Osteocyte (in vitro differentiated cells): ENCODE measurements around the gene PLD5. TPM values are rescaled to one million over a fixed set of nuclear protein-coding genes. Genes with fewer than 3 reads are reported as not detected.
"Not testable (repeated sequence)": the region's sequence is repeated elsewhere in the genome, so short reads cannot be mapped to it uniquely, and the experiment has no call there.

Experiments
- DNase-seq: peaks from one replicate; pipeline ENCODE4 v3.0.0; 2021; ENCODE audit warnings: mixed read lengths; ENCODE audit not compliant: unreplicated experiment; ENCODE audit errors: extremely low spot score
- H3K27ac Mint-ChIP-seq: one replicate; pipeline ENCODE4 v1.8.0; 2021; ENCODE audit warnings: mild to moderate bottlenecking, mixed read lengths; ENCODE audit not compliant: unreplicated experiment
- H3K27me3 Mint-ChIP-seq: one replicate; pipeline ENCODE4 v1.8.0; 2021; ENCODE audit warnings: mixed read lengths; ENCODE audit not compliant: unreplicated experiment
- H3K36me3 Mint-ChIP-seq: one replicate; pipeline ENCODE4 v1.8.0; 2021; ENCODE audit warnings: mixed read lengths; ENCODE audit not compliant: unreplicated experiment
- H3K4me1 Mint-ChIP-seq: one replicate; pipeline ENCODE4 v1.8.0; 2021; ENCODE audit warnings: mixed read lengths; ENCODE audit not compliant: unreplicated experiment
- H3K4me3 Mint-ChIP-seq: one replicate; pipeline ENCODE4 v1.8.0; 2021; ENCODE audit warnings: mild to moderate bottlenecking, moderate library complexity, mixed read lengths; ENCODE audit not compliant: unreplicated experiment
- H3K9me3 Mint-ChIP-seq: one replicate; pipeline ENCODE4 v1.8.0; 2021; ENCODE audit warnings: mixed read lengths; ENCODE audit not compliant: unreplicated experiment
- total RNA-seq: library from RNA; stranded (reverse); gene quantifications from 2 replicates; pipeline ENCODE4 v1.2.1, GENCODE V29; 2021
- TF ChIP-seq, protein P1 (sequence below): fragments of 200-600 bp; sonication (generic); IDR thresholded peaks from 2 replicates; pipeline ENCODE4 v1.5.0; 2021; ENCODE audit warnings: antibody characterized with exemption, mild to moderate bottlenecking, moderate library complexity

The PLD5 gene
- total RNA-seq, 1 donor from 2014 or later = not detected

DNA sequence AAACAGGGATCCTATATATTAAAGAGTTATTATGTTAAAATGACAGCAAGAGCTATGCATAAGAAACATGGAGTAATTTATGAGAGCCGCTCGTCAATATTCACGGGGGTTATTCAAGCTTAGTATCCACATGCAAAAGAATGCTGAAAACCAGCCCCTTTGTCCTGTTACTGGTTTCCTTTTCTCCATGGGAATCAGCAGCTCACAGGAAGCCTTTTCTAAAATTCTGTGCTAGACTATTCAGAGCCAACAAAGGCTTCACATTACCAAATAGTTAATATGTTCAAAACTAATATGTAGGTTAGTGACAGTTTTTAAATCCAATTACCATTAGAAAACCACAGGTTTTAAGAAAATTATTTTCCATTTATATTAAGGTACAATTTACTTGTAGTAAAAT lies 300.0 kb downstream of the PLD5 start:
- TF ChIP-seq, protein P1, sequence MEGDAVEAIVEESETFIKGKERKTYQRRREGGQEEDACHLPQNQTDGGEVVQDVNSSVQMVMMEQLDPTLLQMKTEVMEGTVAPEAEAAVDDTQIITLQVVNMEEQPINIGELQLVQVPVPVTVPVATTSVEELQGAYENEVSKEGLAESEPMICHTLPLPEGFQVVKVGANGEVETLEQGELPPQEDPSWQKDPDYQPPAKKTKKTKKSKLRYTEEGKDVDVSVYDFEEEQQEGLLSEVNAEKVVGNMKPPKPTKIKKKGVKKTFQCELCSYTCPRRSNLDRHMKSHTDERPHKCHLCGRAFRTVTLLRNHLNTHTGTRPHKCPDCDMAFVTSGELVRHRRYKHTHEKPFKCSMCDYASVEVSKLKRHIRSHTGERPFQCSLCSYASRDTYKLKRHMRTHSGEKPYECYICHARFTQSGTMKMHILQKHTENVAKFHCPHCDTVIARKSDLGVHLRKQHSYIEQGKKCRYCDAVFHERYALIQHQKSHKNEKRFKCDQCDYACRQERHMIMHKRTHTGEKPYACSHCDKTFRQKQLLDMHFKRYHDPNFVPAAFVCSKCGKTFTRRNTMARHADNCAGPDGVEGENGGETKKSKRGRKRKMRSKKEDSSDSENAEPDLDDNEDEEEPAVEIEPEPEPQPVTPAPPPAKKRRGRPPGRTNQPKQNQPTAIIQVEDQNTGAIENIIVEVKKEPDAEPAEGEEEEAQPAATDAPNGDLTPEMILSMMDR = no peak
- Mint-ChIP-seq H3K36me3 (no peaks in the 10 kb centered on the region), H3K27me3 (no peaks in the 10 kb centered on the region), H3K4me1 (no peaks in the 10 kb centered on the region), H3K9me3 (no peaks in the 10 kb centered on the region), H3K4me3 (no peak overlapping the region), H3K27ac (no peak overlapping the region)
- DNase-seq = no peak

DNA sequence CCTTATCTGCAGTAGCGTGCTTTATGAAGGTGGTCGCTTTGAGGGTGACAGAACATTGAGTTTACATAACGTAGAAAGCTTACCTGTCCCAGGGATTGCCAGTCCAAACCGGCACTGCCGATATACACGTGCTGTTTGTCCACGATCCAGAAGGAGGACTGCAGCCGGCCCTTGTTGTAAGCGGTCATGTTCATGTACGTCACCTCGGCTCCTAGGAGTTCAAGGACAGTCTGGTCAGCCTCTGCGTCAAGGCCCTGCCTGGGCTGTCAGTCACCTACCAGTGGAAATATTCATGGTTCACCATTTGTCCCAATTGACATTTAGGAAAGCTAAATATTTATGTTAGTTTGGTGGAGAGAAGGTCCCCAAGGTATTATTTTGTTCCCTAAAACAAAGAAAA lies 304.6 kb downstream of the PLD5 start:
- H3K27ac Mint-ChIP-seq = no peak overlapping the region
- DNase-seq = no peak
- H3K4me1 Mint-ChIP-seq = no peaks in the 10 kb centered on the region
- TF ChIP-seq, protein P1 = no peak
- H3K4me3 Mint-ChIP-seq = no peak overlapping the region
- H3K27me3 Mint-ChIP-seq = no peaks in the 10 kb centered on the region
- H3K9me3 Mint-ChIP-seq = peaks cover 5% of the 10 kb centered on the region
- no peaks in the 10 kb centered on the region for H3K36me3 Mint-ChIP-seq

DNA sequence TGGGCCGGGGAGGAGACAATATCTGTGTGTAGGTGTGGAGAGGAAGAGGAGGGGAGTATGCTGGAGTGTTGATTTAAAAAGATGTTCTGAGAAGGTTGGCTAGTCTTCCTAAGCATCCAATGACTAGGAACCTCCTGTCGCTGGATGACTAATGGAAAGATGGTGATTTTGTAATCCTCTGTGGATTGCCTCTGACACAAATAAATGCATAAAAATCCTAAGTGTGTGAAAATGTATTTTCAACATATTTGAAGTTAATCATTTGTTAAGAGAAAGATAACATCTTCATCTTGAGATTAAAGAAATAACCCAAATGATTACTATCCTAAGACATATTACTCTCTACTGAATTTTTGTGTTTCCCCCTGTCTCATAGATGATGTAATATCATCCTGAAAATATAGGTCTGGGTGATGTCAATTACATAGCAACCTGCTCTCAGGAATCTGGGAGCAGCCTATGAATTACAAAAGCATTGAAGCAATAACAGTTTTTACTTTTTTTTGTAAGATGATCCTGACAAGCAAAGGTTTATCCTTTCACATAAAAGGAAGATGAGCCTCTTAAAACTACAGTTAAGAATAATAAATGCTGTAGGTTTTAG lies 305.1 kb downstream of the PLD5 start:
- Mint-ChIP-seq H3K9me3 (peaks cover 5% of the 10 kb centered on the region), H3K4me3 (no peak overlapping the region), H3K36me3 (no peaks in the 10 kb centered on the region), H3K4me1 (no peaks in the 10 kb centered on the region), H3K27ac (no peak overlapping the region), H3K27me3 (no peaks in the 10 kb centered on the region)
- TF ChIP-seq, protein P1 = no peak
- no peak for DNase-seq

DNA sequence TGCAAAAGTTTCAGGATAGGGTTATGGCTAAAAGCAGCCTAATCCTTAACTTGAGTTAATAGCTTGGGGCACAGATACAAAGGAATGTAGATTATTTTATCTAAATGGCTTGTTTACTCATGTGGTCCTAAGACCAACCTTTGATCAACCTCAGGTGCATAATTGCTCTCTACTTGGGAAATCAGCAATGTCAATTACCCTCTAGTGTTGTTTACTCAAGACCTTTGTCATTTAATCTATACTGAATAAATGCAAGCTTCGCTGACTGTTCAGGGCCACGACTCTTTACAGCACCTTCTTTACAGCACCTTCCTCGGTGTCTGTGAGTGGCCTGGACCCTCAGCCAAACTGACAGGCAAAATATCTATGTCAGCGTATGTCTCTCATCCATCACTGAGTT lies 308.1 kb downstream of the PLD5 start:
- Mint-ChIP-seq H3K27ac (no peak overlapping the region), H3K9me3 (peaks cover 12% of the 10 kb centered on the region), H3K4me3 (no peak overlapping the region), H3K36me3 (no peaks in the 10 kb centered on the region), H3K4me1 (no peaks in the 10 kb centered on the region), H3K27me3 (no peaks in the 10 kb centered on the region)
- TF ChIP-seq, protein P1 = no peak
- DNase-seq = no peak

DNA sequence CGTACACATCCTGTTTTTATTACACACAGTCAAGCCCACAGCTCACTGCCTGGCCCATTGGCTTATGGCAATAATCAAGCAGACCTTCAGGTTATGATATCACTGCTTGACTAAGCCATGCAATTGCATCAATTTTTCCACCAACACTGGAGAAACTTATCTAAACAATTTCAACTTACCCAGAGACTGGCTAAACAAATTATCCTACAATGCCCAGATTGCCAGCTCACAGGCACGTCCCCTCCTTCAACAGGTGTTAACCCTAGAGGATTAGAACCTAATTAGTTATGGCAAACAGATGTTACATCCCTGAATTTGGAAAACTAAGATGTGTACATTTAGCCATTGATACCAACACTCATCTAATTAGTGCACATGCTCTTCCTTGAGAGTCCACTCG lies 310.0 kb downstream of the PLD5 start:
- H3K36me3 Mint-ChIP-seq, H3K27ac Mint-ChIP-seq: not testable (repeated sequence)
- H3K9me3 Mint-ChIP-seq = peaks cover 12% of the 10 kb centered on the region

DNA sequence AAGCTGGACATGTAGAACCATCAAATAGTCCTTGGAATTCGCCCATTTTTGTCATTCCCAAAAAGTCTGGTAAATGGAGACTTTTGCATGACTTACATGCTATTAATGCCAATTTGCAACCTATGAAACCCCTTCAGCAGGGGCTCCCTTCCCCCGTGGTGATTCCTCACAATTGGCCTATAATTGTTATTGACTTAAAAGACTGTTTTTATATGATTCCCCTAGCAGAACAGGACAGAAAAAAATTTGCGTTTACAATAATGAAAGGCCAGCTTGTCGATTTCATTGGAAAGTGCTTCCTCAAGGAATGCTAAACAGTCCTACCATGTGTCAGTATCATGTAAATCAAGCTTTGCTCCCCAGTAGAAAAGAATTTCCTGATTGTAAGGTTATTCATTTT lies 311.5 kb downstream of the PLD5 start:
- H3K36me3 Mint-ChIP-seq, H3K4me3 Mint-ChIP-seq, H3K4me1 Mint-ChIP-seq, DNase-seq, H3K27me3 Mint-ChIP-seq, H3K27ac Mint-ChIP-seq: not testable (repeated sequence)
- H3K9me3 Mint-ChIP-seq = peaks cover 12% of the 10 kb centered on the region

More for the DNA sequence above, 310.0 kb downstream of the PLD5 start:
- DNase-seq, H3K27me3 Mint-ChIP-seq, H3K4me1 Mint-ChIP-seq, H3K4me3 Mint-ChIP-seq: not testable (repeated sequence)
